Lower leg skin (tissue), 4 donors: ENCODE results near the gene ADGRF3. TPM values are rescaled to one million over a fixed set of nuclear protein-coding genes. Genes with fewer than 3 reads are reported as not detected.
"Not testable (repeated sequence)": the region's sequence is repeated elsewhere in the genome, so short reads cannot be mapped to it uniquely, and the experiment has no call there.

Source experiments
- DNase-seq, 2 donors: peaks; one replicate each; pipeline ENCODE4 v3.0.0-alpha.2; 2019; ENCODE audit warnings: low spot score in 2 of 2
- H3K4me3 ChIP-seq: fragments of 200-600 bp; sonication (generic); 2 replicates; pipeline ENCODE4 v1.5.1; 2017; ENCODE audit warnings: mild to moderate bottlenecking, low read depth; ENCODE audit not compliant: poor library complexity, severe bottlenecking
- POLR2A ChIP-seq, 2 donors: fragments of 450-650 bp; IDR thresholded peaks; one replicate each; pipeline ENCODE4 v1.6.1; 2016 to 2017; ENCODE audit warnings: antibody characterized with exemption in 2 of 2, mild to moderate bottlenecking in 1 of 2, moderate library complexity in 1 of 2
- WGBS, 2 donors: methylation state at CpG; one replicate each; pipeline ENCODE4 v1.1.5; 2018; 5-methylcytosine and 5-hydroxymethylcytosine counted together
- intact Hi-C: fragments of 100-400 bp; cut with DNase I; formaldehyde crosslinking; loops from one replicate; pipeline ENCODE4 v1.15.0; 2023; ENCODE audit warnings: low total_unique reads
- total RNA-seq, 4 donors: library from RNA; depleted of rRNA; stranded (reverse); fragments of >200 nt; gene quantifications; one replicate each; pipeline ENCODE4 v1.1.0, GENCODE V29; 2016
- TF ChIP-seq, protein P1 (sequence below), 3 donors: fragments of 450-650 bp; IDR thresholded peaks; one replicate each; pipeline ENCODE4 v1.5.1; 2016; ENCODE audit warnings: antibody characterized with exemption in 3 of 3, mild to moderate bottlenecking in 3 of 3, moderate library complexity in 2 of 3

ADGRF3 gene
- total RNA-seq, 4 donors from 2014 or later: 0.05 to 0.25 (median 0.06) TPM; not detected in 1

DNA sequence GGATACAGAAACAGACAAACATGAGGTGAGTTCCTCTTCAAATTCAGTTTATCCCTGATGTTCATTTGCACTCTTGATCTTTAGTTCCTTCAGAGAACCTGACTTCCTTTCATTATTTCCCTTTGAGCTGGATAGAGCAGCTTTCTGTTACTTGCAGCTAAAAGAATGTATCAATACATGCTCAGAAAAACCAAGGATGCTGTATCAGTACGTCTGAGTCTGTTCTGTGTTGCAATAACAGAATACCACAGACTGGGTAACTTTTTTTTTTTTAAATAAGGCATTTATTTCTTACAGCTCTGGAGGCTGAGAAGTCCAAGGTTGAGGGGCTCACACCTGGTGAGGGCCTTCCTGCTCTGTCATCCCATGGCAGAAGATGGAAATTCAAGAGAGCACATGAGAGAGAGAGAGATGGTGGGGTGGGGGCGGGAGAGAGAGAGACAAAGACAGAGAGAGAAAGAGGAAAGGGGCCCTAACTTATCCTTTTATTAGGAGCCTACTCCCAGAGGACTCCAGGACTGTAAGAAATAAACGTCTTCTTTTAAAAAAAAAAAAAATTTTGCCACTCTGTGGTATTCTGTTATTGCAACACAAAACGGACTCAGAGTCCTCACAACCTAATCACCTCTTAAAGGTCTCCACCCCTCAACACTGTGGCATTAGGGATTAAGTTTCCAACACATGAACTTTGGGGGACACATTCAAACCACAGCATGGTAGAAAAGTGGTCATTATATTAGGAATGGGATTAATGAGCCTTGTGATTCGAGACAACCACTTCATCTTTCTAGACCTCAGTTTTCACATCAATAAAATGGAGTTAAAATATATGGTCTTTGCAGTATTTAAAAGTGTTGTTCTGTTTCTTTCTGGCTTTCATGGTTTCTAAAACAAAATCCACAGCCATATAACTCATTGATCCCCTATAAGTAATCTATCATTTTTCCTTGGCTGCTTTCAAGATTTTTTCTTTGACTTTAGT lies 19.0 kb downstream of the ADGRF3 start:
- H3K4me3 ChIP-seq: no peak overlapping the region
- no peak for DNase-seq
- TF ChIP-seq, protein P1, sequence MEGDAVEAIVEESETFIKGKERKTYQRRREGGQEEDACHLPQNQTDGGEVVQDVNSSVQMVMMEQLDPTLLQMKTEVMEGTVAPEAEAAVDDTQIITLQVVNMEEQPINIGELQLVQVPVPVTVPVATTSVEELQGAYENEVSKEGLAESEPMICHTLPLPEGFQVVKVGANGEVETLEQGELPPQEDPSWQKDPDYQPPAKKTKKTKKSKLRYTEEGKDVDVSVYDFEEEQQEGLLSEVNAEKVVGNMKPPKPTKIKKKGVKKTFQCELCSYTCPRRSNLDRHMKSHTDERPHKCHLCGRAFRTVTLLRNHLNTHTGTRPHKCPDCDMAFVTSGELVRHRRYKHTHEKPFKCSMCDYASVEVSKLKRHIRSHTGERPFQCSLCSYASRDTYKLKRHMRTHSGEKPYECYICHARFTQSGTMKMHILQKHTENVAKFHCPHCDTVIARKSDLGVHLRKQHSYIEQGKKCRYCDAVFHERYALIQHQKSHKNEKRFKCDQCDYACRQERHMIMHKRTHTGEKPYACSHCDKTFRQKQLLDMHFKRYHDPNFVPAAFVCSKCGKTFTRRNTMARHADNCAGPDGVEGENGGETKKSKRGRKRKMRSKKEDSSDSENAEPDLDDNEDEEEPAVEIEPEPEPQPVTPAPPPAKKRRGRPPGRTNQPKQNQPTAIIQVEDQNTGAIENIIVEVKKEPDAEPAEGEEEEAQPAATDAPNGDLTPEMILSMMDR (IDR thresholded peaks at IDR 0.05): no peak
- TF ChIP-seq POLR2A (IDR thresholded peaks at IDR 0.05): no peak
- 55 to 65% methylated on average over 5 of the region's 5 CpGs for WGBS, 2 donors
- intact Hi-C loops: loop anchor here (10.0 kb wide), 1 partner anchor 83 kb away; the partner anchor contains the start of genes HADHA and HADHB

DNA sequence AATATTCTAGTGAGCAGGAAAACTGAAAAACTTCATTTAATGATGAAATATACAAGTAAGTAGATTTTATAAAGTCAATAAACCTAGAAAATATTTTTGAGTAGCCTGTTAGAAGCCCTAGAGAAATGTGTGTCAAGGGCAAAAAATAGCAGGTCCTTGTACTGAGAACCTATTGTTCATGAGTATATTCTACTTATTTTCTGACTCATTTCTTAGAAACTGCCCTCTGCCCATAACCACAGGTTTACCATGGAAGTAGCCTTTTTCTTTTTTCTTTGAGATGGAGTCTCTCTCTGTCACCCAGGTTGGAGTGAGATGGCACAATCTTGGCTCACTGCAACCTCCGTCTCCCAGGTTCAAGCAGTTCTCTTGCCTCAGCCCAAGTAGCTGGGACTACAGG lies 20.1 kb downstream of the ADGRF3 start:
- intact Hi-C loops: loop anchor here (10.0 kb wide), 1 partner anchor 82 kb away; the partner anchor contains the start of genes HADHA and HADHB

GRCh38 chr2:26325851-26326250 lies 20.7 kb downstream of the ADGRF3 start:
- no peak for TF ChIP-seq POLR2A (IDR thresholded peaks at IDR 0.05)
- TF ChIP-seq, protein P1 (IDR thresholded peaks at IDR 0.05): no peak
- intact Hi-C loops: loop anchor here (10.0 kb wide), 1 partner anchor 81 kb away; the partner anchor contains the start of genes HADHA and HADHB
- H3K4me3 ChIP-seq: no peak overlapping the region
- 66 to 72% methylated on average over 4 of the region's 4 CpGs for WGBS, 2 donors
- DNase-seq: no peak

More for the DNA sequence above, 20.1 kb downstream of the ADGRF3 start:
- WGBS, 2 donors: 90% methylated on average over 1 of the region's 1 CpG
- no peak for DNase-seq
- TF ChIP-seq POLR2A (IDR thresholded peaks at IDR 0.05): no peak
- TF ChIP-seq, protein P1 (IDR thresholded peaks at IDR 0.05): no peak
- no peak overlapping the region for H3K4me3 ChIP-seq

GRCh38 chr2:26324903-26325302 lies 21.7 kb downstream of the ADGRF3 start:
- 65 to 83% methylated on average over 3 of the region's 3 CpGs for WGBS, 2 donors
- no peak overlapping the region for H3K4me3 ChIP-seq
- no peak for TF ChIP-seq POLR2A (IDR thresholded peaks at IDR 0.05)
- TF ChIP-seq, protein P1 (IDR thresholded peaks at IDR 0.05): no peak
- intact Hi-C loops: loop anchor here (10.0 kb wide), 1 partner anchor 80 kb away; the partner anchor contains the start of genes HADHA and HADHB
- DNase-seq: no peak

GRCh38 chr2:26324479-26324878 lies 22.1 kb downstream of the ADGRF3 start:
- DNase-seq, H3K4me3 ChIP-seq: not testable (repeated sequence)
- intact Hi-C loops: loop anchor here (10.0 kb wide), 1 partner anchor 80 kb away; the partner anchor contains the start of genes HADHA and HADHB

- DNase-seq: no peak
- WGBS, 2 donors: 51 to 56% methylated on average over 6 of the region's 6 CpGs
- no peak overlapping the region for H3K4me3 ChIP-seq
- intact Hi-C loops: no loop called here
- TF ChIP-seq, protein P1 (IDR thresholded peaks at IDR 0.05): no peak
- no peak for TF ChIP-seq POLR2A (IDR thresholded peaks at IDR 0.05)
Observed at GRCh38 chr2:26318950-26319349, 27.6 kb downstream of the ADGRF3 start.
